ENCODE measurements around the gene NUDC. TPM values are rescaled to one million over a fixed set of nuclear protein-coding genes. Genes with fewer than 3 reads are reported as not detected.
"Not testable (repeated sequence)": the region's sequence is repeated elsewhere in the genome, so short reads cannot be mapped to it uniquely, and the experiment has no call there.

The NUDC gene
- total and polyA plus RNA-seq, 2 of the 13 experiments (the other 11 are each of a cell fraction or from before 2014, with no cell fraction given), result 34.7 to 104 TPM

GRCh38 chr1:26881611-26882010 lies 39.9 kb upstream of the NUDC start (continued):
- TF ChIP-seq NR2F2 (IDR thresholded peaks at IDR 0.05; ENCODE audit: borderline replicate concordance, low read depth) (peak; percentile 61; the same call in 1 of the 2 replicates), FOXK1 (CRISPR knock-in tag; IDR thresholded peaks at IDR 0.05; ENCODE audit: borderline replicate concordance, low read depth) (peak; percentile 83; the same call in 1 of the 2 replicates), RARA (CRISPR knock-in tag; IDR thresholded peaks at IDR 0.05) (peak; percentile 92), HIC2 (CRISPR knock-in tag; IDR thresholded peaks at IDR 0.05; ENCODE audit: low read depth) (peak; percentile 31; the same call in 1 of the 2 replicates), ZNF687 (CRISPR knock-in tag; IDR thresholded peaks at IDR 0.05) (peak; percentile 62), FOXA1 (CRISPR knock-in tag; IDR thresholded peaks at IDR 0.05) (peak; percentile 83), ZFP36L1 (CRISPR knock-in tag; IDR thresholded peaks at IDR 0.05) (peak; percentile 21; the same call in 1 of the 2 replicates), ZNF652 (CRISPR knock-in tag; IDR thresholded peaks at IDR 0.05; ENCODE audit: borderline replicate concordance, low read depth) (peak; percentile 32; the same call in 1 of the 2 replicates), FOXK2 (IDR thresholded peaks at IDR 0.05) (peak; percentile 55; the same call in 1 of the 2 replicates), PRDM10 (CRISPR knock-in tag; IDR thresholded peaks at IDR 0.05; ENCODE audit: low read depth) (peak; percentile 51; the same call in 1 of the 2 replicates), GABPA (CRISPR knock-in tag; IDR thresholded peaks at IDR 0.05; ENCODE audit: low read depth) (peak; percentile 14; the same call in 1 of the 2 replicates), MIXL1 (CRISPR knock-in tag; IDR thresholded peaks at IDR 0.05) (peak; percentile 66; the same call in 1 of the 2 replicates), NR2F1 (CRISPR knock-in tag; IDR thresholded peaks at IDR 0.05) (peak; percentile 72 to 90), ELF1 (CRISPR knock-in tag; IDR thresholded peaks at IDR 0.05) (0 out of 2 replicates have a peak, but pooled peaks have one; percentile 25), NONO (CRISPR knock-in tag; conservative IDR thresholded peaks at IDR 0.05) (peak; percentile 55; the same call in 1 of the 2 replicates)
- TF ChIP-seq FOXA1 (IDR thresholded peaks at IDR 0.05); GABPA (IDR thresholded peaks at IDR 0.05; ENCODE audit: low read depth, low read length); NONO (IDR thresholded peaks at IDR 0.05): not testable (repeated sequence)
- TF ChIP-seq, protein P1, sequence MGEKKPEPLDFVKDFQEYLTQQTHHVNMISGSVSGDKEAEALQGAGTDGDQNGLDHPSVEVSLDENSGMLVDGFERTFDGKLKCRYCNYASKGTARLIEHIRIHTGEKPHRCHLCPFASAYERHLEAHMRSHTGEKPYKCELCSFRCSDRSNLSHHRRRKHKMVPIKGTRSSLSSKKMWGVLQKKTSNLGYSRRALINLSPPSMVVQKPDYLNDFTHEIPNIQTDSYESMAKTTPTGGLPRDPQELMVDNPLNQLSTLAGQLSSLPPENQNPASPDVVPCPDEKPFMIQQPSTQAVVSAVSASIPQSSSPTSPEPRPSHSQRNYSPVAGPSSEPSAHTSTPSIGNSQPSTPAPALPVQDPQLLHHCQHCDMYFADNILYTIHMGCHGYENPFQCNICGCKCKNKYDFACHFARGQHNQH (CRISPR knock-in tag; IDR thresholded peaks at IDR 0.05), result peak; percentile 82

Data from HepG2 (cell line).